Measurements from ENCODE around the gene LTBP3. TPM values are rescaled to one million over a fixed set of nuclear protein-coding genes. Genes with fewer than 3 reads are reported as not detected.
A peak's percentile ranks its signal among the peaks of the same experiment; 100 is the strongest.
"Not testable (repeated sequence)": the region's sequence is repeated elsewhere in the genome, so short reads cannot be mapped to it uniquely, and the experiment has no call there.

The LTBP3 gene
- total and polyA plus RNA-seq, 8 donors, result 44.7 to 151 (median 68.6) TPM

GRCh38 chr11:65516135-65516968 lies 41.8 kb downstream of the LTBP3 start:
- no peaks in the 10 kb centered on the region for H3K36me3 ChIP-seq
- ATAC-seq, result peak in 1 of 4 donors; percentile 21
- no peaks in the 10 kb centered on the region for H3K27me3 ChIP-seq
- H3K27ac ChIP-seq, result no peak overlapping the region
- WGBS, 2 donors, result 63 to 79% methylated on average over 5 of the region's 5 CpGs
- TF ChIP-seq, protein P1, sequence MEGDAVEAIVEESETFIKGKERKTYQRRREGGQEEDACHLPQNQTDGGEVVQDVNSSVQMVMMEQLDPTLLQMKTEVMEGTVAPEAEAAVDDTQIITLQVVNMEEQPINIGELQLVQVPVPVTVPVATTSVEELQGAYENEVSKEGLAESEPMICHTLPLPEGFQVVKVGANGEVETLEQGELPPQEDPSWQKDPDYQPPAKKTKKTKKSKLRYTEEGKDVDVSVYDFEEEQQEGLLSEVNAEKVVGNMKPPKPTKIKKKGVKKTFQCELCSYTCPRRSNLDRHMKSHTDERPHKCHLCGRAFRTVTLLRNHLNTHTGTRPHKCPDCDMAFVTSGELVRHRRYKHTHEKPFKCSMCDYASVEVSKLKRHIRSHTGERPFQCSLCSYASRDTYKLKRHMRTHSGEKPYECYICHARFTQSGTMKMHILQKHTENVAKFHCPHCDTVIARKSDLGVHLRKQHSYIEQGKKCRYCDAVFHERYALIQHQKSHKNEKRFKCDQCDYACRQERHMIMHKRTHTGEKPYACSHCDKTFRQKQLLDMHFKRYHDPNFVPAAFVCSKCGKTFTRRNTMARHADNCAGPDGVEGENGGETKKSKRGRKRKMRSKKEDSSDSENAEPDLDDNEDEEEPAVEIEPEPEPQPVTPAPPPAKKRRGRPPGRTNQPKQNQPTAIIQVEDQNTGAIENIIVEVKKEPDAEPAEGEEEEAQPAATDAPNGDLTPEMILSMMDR (IDR thresholded peaks at IDR 0.05), result no peak
- no peaks in the 10 kb centered on the region for H3K4me1 ChIP-seq
- DNase-seq, result peak in 2 of 6 donors; percentile 13 to 33
- no peak for FAIRE-seq
- H3K4me3 ChIP-seq, result no peak overlapping the region
- H3K9me3 ChIP-seq, result no peaks in the 10 kb centered on the region
- intact Hi-C loops (cut with DNase I), result loop anchor here in 2 of 3 donors (5.0 to 10.0 kb wide), 2 partner anchors 152 to 159 kb away; no protein-coding TSS in a partner anchor

DNA sequence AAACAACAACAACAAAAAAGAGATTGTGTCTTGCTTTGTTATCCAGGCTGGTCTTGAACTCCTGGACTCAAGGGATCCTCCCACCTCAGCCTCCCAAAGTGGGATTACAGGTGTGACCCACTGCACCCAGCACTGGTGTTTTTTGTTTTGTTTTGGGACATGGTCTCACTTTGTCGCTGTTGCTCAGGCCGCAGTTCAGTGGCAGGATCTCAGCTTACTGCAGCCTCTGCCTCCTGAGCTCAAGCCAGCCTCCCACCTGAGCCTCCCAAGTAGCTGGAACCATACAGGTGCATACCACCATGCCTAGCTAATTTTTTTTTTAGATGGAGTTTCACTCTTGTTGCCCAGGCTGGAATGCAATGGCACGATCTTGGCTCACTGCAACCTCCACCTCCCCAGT lies 45.8 kb downstream of the LTBP3 start:
- not testable (repeated sequence) for ATAC-seq, H3K4me1 ChIP-seq

GRCh38 chr11:65506772-65507505 lies 51.2 kb downstream of the LTBP3 start:
- no peak for FAIRE-seq
- peaks cover 4 to 40% (median 23%) of the 10 kb centered on the region in 3 donors for H3K36me3 ChIP-seq

More for the DNA sequence above, 45.8 kb downstream of the LTBP3 start:
- H3K36me3 ChIP-seq, H3K27me3 ChIP-seq, H3K4me3 ChIP-seq, H3K9me3 ChIP-seq, H3K27ac ChIP-seq, FAIRE-seq: not testable (repeated sequence)
- peak in 3 of 6 donors; percentile 5 to 20 (median 12) for DNase-seq
- 94 to 98% methylated on average over 3 of the region's 3 CpGs for WGBS, 2 donors
- intact Hi-C loops (cut with DNase I), result loop anchor here in 2 of 3 donors (5.0 to 10.0 kb wide), 2 partner anchors 95 to 148 kb away; no protein-coding TSS in a partner anchor

DNA sequence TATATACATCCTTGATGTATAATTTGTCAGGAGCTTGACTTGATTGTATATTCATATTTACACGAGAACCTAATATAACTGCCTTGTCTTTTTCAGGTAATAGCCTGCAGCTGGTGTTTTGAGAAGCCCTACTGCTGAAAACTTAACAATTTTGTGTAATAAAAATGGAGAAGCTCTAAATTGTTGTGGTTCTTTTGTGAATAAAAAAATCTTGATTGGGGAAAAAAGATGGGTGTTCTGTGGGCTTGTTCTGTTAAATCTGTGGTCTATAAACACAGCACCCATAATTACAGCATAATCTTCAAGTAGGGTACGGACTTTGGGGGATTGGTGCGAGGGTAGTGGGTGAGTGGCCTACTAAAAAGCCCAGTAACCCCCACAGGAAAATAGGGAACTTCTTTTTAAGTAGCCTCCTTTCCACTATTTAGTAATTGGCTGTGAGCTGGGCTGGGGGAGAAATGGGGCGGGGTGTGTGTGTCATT lies 51.8 kb downstream of the LTBP3 start:
- H3K9me3 ChIP-seq, result no peaks in the 10 kb centered on the region
- intact Hi-C loops (cut with DNase I), result loop anchor here in 1 of 3 donors (5.0 kb wide), 1 partner anchor 34 kb away; no protein-coding TSS in a partner anchor
- 61 to 67% methylated on average over 4 of the region's 4 CpGs for WGBS, 2 donors
- H3K4me3 ChIP-seq, result peak overlapping the region in 2 of 4 donors; percentile 64 to 80
- H3K27ac ChIP-seq, result peak overlapping the region in 2 of 4 donors; percentile 96 to 99
- peaks cover 4 to 46% (median 23%) of the 10 kb centered on the region in 3 donors for H3K36me3 ChIP-seq
- TF ChIP-seq, protein P1 (IDR thresholded peaks at IDR 0.05), result no peak
- FAIRE-seq (no peak), ATAC-seq (peak in 1 of 4 donors; percentile 2), DNase-seq (no peak)
- H3K4me1 ChIP-seq, result peaks cover 4 to 21% (median 10%) of the 10 kb centered on the region in 3 donors
- H3K27me3 ChIP-seq, result no peaks in the 10 kb centered on the region

More at GRCh38 chr11:65506772-65507505, 51.2 kb downstream of the LTBP3 start:
- H3K9me3 ChIP-seq, result no peaks in the 10 kb centered on the region
- intact Hi-C loops (cut with DNase I), result loop anchor here in 1 of 3 donors (5.0 kb wide), 1 partner anchor 35 kb away; no protein-coding TSS in a partner anchor
- H3K27me3 ChIP-seq, result no peaks in the 10 kb centered on the region
- WGBS, 2 donors, result 22 to 30% methylated on average over 7 of the region's 7 CpGs
- peaks cover 4 to 21% (median 10%) of the 10 kb centered on the region in 3 donors for H3K4me1 ChIP-seq
- H3K27ac ChIP-seq, result peak overlapping the region in 3 of 4 donors; percentile 42 to 99 (median 96)
- DNase-seq (peak in 3 of 6 donors; percentile 59 to 77 (median 59)), ATAC-seq (peak; percentile 5 to 17 (median 10))
- TF ChIP-seq, protein P1 (IDR thresholded peaks at IDR 0.05), result no peak
- H3K4me3 ChIP-seq, result no peak overlapping the region
